Measurements from ENCODE around the gene RBSN. TPM values are rescaled to one million over a fixed set of nuclear protein-coding genes. Genes with fewer than 3 reads are reported as not detected.

RBSN gene
- total RNA-seq, 2 donors from 2014 or later = 23.3 to 25.2 TPM

GRCh38 chr3:15064299-15064834 is 34.6 kb downstream of the RBSN start:
- peak; percentile 66 for DNase-seq
- H3K27me3 ChIP-seq (ENCODE audit: control insufficient read depth, insufficient read depth, low read length, poor library complexity, severe bottlenecking) = no peaks in the 10 kb centered on the region
- Mint-ChIP-seq H3K27ac (peak overlapping the region; percentile 87), H3K4me1 (peaks cover 38% of the 10 kb centered on the region), H3K9me3 (peaks cover 11% of the 10 kb centered on the region), H3K4me3 (peak overlapping the region; percentile 93), H3K27me3 (ENCODE audit: insufficient read depth) (no peaks in the 10 kb centered on the region), H3K36me3 (ENCODE audit: low read depth) (peaks cover 21% of the 10 kb centered on the region)
- H3K9me3 ChIP-seq (ENCODE audit: control insufficient read depth, low read length) = peaks cover 15% of the 10 kb centered on the region
- H3K9ac ChIP-seq (ENCODE audit: extremely low read depth, low read length, poor library complexity, severe bottlenecking) = peak overlapping the region; percentile 90
- peak overlapping the region; percentile 96 for H3K4me3 ChIP-seq (ENCODE audit: low read length)
- 6 to 10% methylated on average over 12 to 25 of the region's 25 CpGs for WGBS, 2 experiments (ENCODE audit: insufficient coverage in 1 of 2, insufficient read length in 1 of 2)
- peaks cover 16% of the 10 kb centered on the region for H3K36me3 ChIP-seq (ENCODE audit: control insufficient read depth, insufficient read depth, low read length)
- no peak overlapping the region for H3K27ac ChIP-seq (ENCODE audit: low read depth, low read length)
- peaks cover 8% of the 10 kb centered on the region for H3K4me1 ChIP-seq (ENCODE audit: control insufficient read depth, insufficient read depth, low read length)
- no peak for TF ChIP-seq CTCF (conservative IDR thresholded peaks at IDR 0.05)

GRCh38 chr3:15063656-15064286 is 35.2 kb downstream of the RBSN start:
- peaks cover 27% of the 10 kb centered on the region for H3K36me3 Mint-ChIP-seq (ENCODE audit: low read depth)
- H3K27ac Mint-ChIP-seq = peak overlapping the region; percentile 87
- no peaks in the 10 kb centered on the region for H3K27me3 Mint-ChIP-seq (ENCODE audit: insufficient read depth)
- no peaks in the 10 kb centered on the region for H3K27me3 ChIP-seq (ENCODE audit: control insufficient read depth, insufficient read depth, low read length, poor library complexity, severe bottlenecking)
- peak overlapping the region; percentile 93 for H3K4me3 Mint-ChIP-seq
- H3K36me3 ChIP-seq (ENCODE audit: control insufficient read depth, insufficient read depth, low read length) = peaks cover 22% of the 10 kb centered on the region
- H3K9ac ChIP-seq (ENCODE audit: extremely low read depth, low read length, poor library complexity, severe bottlenecking) = peak overlapping the region; percentile 90
- H3K9me3 ChIP-seq (ENCODE audit: control insufficient read depth, low read length) = peaks cover 19% of the 10 kb centered on the region
- DNase-seq = peak; percentile 53
- 91 to 94% methylated on average over 5 to 13 of the region's 13 CpGs for WGBS, 2 experiments (ENCODE audit: insufficient coverage in 1 of 2, insufficient read length in 1 of 2)
- peaks cover 10% of the 10 kb centered on the region for H3K4me1 ChIP-seq (ENCODE audit: control insufficient read depth, insufficient read depth, low read length)
- no peak overlapping the region for H3K27ac ChIP-seq (ENCODE audit: low read depth, low read length)
- H3K4me1 Mint-ChIP-seq = peaks cover 36% of the 10 kb centered on the region
- H3K4me3 ChIP-seq (ENCODE audit: low read length) = peak overlapping the region; percentile 96
- peaks cover 11% of the 10 kb centered on the region for H3K9me3 Mint-ChIP-seq
- no peak for TF ChIP-seq CTCF (conservative IDR thresholded peaks at IDR 0.05)

- Histone ChIP-seq H3K27me3 (ENCODE audit: control insufficient read depth, insufficient read depth, low read length, poor library complexity, severe bottlenecking) (no peaks in the 10 kb centered on the region), H3K36me3 (ENCODE audit: control insufficient read depth, insufficient read depth, low read length) (peaks cover 27% of the 10 kb centered on the region), H3K9ac (ENCODE audit: extremely low read depth, low read length, poor library complexity, severe bottlenecking) (peak overlapping the region; percentile 90), H3K9me3 (ENCODE audit: control insufficient read depth, low read length) (peaks cover 19% of the 10 kb centered on the region), H3K27ac (ENCODE audit: low read depth, low read length) (no peak overlapping the region), H3K4me3 (ENCODE audit: low read length) (peak overlapping the region; percentile 96), H3K4me1 (ENCODE audit: control insufficient read depth, insufficient read depth, low read length) (peaks cover 10% of the 10 kb centered on the region)
- H3K27me3 Mint-ChIP-seq (ENCODE audit: insufficient read depth) = no peaks in the 10 kb centered on the region
- H3K9me3 Mint-ChIP-seq = peaks cover 11% of the 10 kb centered on the region
- peak; percentile 47 for DNase-seq
- peak overlapping the region; percentile 83 for H3K27ac Mint-ChIP-seq
- peaks cover 31% of the 10 kb centered on the region for H3K4me1 Mint-ChIP-seq
- no peak for TF ChIP-seq CTCF (conservative IDR thresholded peaks at IDR 0.05)
- peaks cover 33% of the 10 kb centered on the region for H3K36me3 Mint-ChIP-seq (ENCODE audit: low read depth)
- H3K4me3 Mint-ChIP-seq = peak overlapping the region; percentile 93
- 79 to 97% methylated on average over 2 to 4 of the region's 4 CpGs for WGBS, 2 experiments (ENCODE audit: insufficient coverage in 1 of 2, insufficient read length in 1 of 2)
Measured at GRCh38 chr3:15063238-15063637, 35.7 kb downstream of the RBSN start.
